ENCODE data around the gene IMP4. TPM values are rescaled to one million over a fixed set of nuclear protein-coding genes. Genes with fewer than 3 reads are reported as not detected.
A peak's percentile ranks its signal among the peaks of the same experiment; 100 is the strongest.

IMP4 gene
- polyA plus RNA-seq, 3 donors: 57.6 to 81.2 (median 58.5) TPM

- peak overlapping the region; percentile 18 for H3K4me2 ChIP-seq (replicated peaks; ENCODE audit: extremely low read depth, low read length, poor library complexity, severe bottlenecking)
- peaks cover 23 to 27% of the 10 kb centered on the region in 2 donors for H3K36me3 ChIP-seq (replicated peaks in 1 of 2; ENCODE audit: control insufficient read depth in 1 of 2, insufficient read depth in 2 of 2, low read length in 2 of 2)
- H3K27ac ChIP-seq (ENCODE audit: low read depth in 1 of 2, low read length in 2 of 2): no peak overlapping the region
- peaks cover 13 to 17% (median 15%) of the 10 kb centered on the region in 3 donors for H3K27me3 Mint-ChIP-seq (ENCODE audit: low read depth in 3 of 3)
- DNase-seq: no peak
- no peak overlapping the region for H3K4me3 Mint-ChIP-seq
- H4K20me1 ChIP-seq (ENCODE audit: insufficient read depth, low read length): no peaks in the 10 kb centered on the region
- peaks cover 2 to 4% of the 10 kb centered on the region in 2 donors for H3K27me3 ChIP-seq (ENCODE audit: control insufficient read depth in 2 of 2, insufficient read depth in 2 of 2, low read length in 2 of 2)
- H3K79me2 ChIP-seq (ENCODE audit: insufficient read depth, low read length): peaks cover 3% of the 10 kb centered on the region
- peaks cover 30 to 31% of the 10 kb centered on the region in 2 donors for H3K36me3 Mint-ChIP-seq
- WGBS (ENCODE audit: insufficient coverage): 84% methylated on average over 3 of the region's 13 CpGs
- H3K27ac Mint-ChIP-seq: no peak overlapping the region
- H3K4me1 ChIP-seq (ENCODE audit: control insufficient read depth in 1 of 2, insufficient read depth in 2 of 2, low read length in 2 of 2): peaks cover 9 to 27% of the 10 kb centered on the region in 2 donors
- H3K4me1 Mint-ChIP-seq: peaks cover 20% of the 10 kb centered on the region
- H3K9me3 ChIP-seq (replicated peaks in 1 of 2; ENCODE audit: control insufficient read depth in 1 of 2, insufficient read depth in 1 of 2, low read length in 2 of 2): no peaks in the 10 kb centered on the region
- no peak for TF ChIP-seq CTCF (IDR thresholded peaks at IDR 0.05)
- H3K9ac ChIP-seq (ENCODE audit: insufficient read depth, low read length, poor library complexity, severe bottlenecking): no peak overlapping the region
- H3K4me3 ChIP-seq (replicated peaks in 1 of 3; ENCODE audit: low read depth in 2 of 3, low read length in 3 of 3): no peak overlapping the region
- no peak overlapping the region for H2AFZ ChIP-seq (ENCODE audit: insufficient read depth, low read depth, low read length, poor library complexity, severe bottlenecking)
- H3K9me3 Mint-ChIP-seq: peaks cover 0 to 7% (median 5%) of the 10 kb centered on the region in 7 donors
- intact Hi-C loops (cut with micrococcal nuclease): no loop called here
Measured at GRCh38 chr2:130336150-130336876, 6.4 kb upstream of the IMP4 start.

GRCh38 chr2:130336877-130337734 is 5.6 kb upstream of the IMP4 start:
- Mint-ChIP-seq H3K9me3 (peaks cover 0 to 7% (median 5%) of the 10 kb centered on the region in 7 donors), H3K4me3 (peak overlapping the region; percentile 34 to 53), H3K4me1 (peaks cover 24% of the 10 kb centered on the region), H3K36me3 (peaks cover 30 to 31% of the 10 kb centered on the region in 2 donors), H3K27ac (peak overlapping the region in 1 of 7 donors; percentile 43), H3K27me3 (ENCODE audit: low read depth in 3 of 3) (peaks cover 8 to 11% (median 9%) of the 10 kb centered on the region in 3 donors)
- Histone ChIP-seq H3K4me3 (replicated peaks in 1 of 3; ENCODE audit: low read depth in 2 of 3, low read length in 3 of 3) (peak overlapping the region in 1 of 3 experiments; percentile 34), H3K9me3 (replicated peaks in 1 of 2; ENCODE audit: control insufficient read depth in 1 of 2, insufficient read depth in 1 of 2, low read length in 2 of 2) (no peaks in the 10 kb centered on the region), H3K27me3 (ENCODE audit: control insufficient read depth in 2 of 2, insufficient read depth in 2 of 2, low read length in 2 of 2) (peaks cover 0 to 3% of the 10 kb centered on the region in 2 donors), H3K27ac (ENCODE audit: low read depth in 1 of 2, low read length in 2 of 2) (no peak overlapping the region), H3K4me1 (ENCODE audit: control insufficient read depth in 1 of 2, insufficient read depth in 2 of 2, low read length in 2 of 2) (peaks cover 11 to 32% of the 10 kb centered on the region in 2 donors), H3K36me3 (replicated peaks in 1 of 2; ENCODE audit: control insufficient read depth in 1 of 2, insufficient read depth in 2 of 2, low read length in 2 of 2) (peaks cover 23 to 27% of the 10 kb centered on the region in 2 donors), H3K4me2 (replicated peaks; ENCODE audit: extremely low read depth, low read length, poor library complexity, severe bottlenecking) (peak overlapping the region; percentile 18), H3K79me2 (ENCODE audit: insufficient read depth, low read length) (peaks cover 3% of the 10 kb centered on the region), H4K20me1 (ENCODE audit: insufficient read depth, low read length) (no peaks in the 10 kb centered on the region), H2AFZ (ENCODE audit: insufficient read depth, low read depth, low read length, poor library complexity, severe bottlenecking) (no peak overlapping the region), H3K9ac (ENCODE audit: insufficient read depth, low read length, poor library complexity, severe bottlenecking) (no peak overlapping the region)
- no peak for TF ChIP-seq CTCF (IDR thresholded peaks at IDR 0.05)
- intact Hi-C loops (cut with micrococcal nuclease): no loop called here
- DNase-seq: peak; percentile 39 to 49 (median 48)
- 77% methylated on average over 25 of the region's 29 CpGs for WGBS (ENCODE audit: insufficient coverage)

Data from CD14-positive monocyte (primary cell).